ENCODE results near the gene PGGHG. TPM values are rescaled to one million over a fixed set of nuclear protein-coding genes. Genes with fewer than 3 reads are reported as not detected.

PGGHG gene
- polyA plus RNA-seq, 1 experiment, result 4.0 TPM

DNA sequence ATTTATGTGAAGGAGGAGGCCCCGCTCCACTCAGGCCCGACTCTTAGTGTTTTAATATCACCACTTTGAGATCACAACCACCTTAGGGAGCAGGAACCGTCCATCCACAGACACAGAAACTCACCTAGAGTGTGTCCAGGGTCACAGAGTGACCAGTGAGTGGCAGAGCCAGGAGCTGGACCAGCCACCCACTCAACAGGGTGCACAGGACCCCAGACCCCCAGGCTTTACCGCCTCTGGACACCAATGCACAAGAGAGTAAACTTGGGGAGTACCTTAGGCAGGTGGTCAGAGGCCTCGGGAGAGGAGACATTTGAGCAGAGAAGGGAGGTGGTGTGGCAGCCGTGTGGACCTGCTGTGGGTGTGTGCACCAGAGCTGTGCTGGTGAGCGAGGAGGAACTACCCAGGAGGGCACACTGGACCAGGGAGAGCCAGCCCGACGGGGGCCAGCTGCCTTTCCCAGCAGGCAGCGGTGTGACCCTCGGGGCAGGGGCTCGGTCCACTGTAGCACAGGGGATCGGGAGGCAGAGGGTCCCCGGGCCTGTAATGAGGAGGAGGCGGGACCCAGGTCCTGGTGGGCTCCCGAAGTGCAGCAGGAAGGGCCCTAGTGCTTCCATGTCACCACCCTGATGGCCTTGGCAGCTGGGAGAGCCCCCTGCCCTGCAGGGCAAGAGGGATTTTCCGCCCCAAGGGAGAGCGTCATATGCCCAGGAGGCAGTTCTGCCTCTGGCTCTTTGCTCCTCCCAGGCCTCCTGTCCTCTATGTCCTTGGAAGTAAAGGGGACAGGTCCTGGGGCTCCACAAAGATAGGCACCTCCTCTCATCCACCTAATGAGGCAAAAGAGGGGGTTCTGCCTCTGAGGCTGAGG, 18.2 kb upstream of the PGGHG start:
- Histone ChIP-seq H3K27ac (ENCODE audit: low read depth, low read length) (no peak overlapping the region), H3K9me3 (ENCODE audit: control insufficient read depth, insufficient read depth, low read length) (peaks cover 15% of the 10 kb centered on the region; the same call in 1 of the 2 replicates), H3K27me3 (ENCODE audit: control insufficient read depth, insufficient read depth, low read length) (peaks cover 29% of the 10 kb centered on the region), H3K4me3 (ENCODE audit: low read depth, low read length) (no peak overlapping the region)
- POLR2A ChIA-PET, result no interaction called here
- DNase-seq (ENCODE audit: low read depth, low spot score), result no peak
- CTCF ChIA-PET, result no interaction called here
- TF ChIP-seq, protein P1, sequence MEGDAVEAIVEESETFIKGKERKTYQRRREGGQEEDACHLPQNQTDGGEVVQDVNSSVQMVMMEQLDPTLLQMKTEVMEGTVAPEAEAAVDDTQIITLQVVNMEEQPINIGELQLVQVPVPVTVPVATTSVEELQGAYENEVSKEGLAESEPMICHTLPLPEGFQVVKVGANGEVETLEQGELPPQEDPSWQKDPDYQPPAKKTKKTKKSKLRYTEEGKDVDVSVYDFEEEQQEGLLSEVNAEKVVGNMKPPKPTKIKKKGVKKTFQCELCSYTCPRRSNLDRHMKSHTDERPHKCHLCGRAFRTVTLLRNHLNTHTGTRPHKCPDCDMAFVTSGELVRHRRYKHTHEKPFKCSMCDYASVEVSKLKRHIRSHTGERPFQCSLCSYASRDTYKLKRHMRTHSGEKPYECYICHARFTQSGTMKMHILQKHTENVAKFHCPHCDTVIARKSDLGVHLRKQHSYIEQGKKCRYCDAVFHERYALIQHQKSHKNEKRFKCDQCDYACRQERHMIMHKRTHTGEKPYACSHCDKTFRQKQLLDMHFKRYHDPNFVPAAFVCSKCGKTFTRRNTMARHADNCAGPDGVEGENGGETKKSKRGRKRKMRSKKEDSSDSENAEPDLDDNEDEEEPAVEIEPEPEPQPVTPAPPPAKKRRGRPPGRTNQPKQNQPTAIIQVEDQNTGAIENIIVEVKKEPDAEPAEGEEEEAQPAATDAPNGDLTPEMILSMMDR (IDR thresholded peaks at IDR 0.05; ENCODE audit: low read depth, low read length), result no peak

DNA sequence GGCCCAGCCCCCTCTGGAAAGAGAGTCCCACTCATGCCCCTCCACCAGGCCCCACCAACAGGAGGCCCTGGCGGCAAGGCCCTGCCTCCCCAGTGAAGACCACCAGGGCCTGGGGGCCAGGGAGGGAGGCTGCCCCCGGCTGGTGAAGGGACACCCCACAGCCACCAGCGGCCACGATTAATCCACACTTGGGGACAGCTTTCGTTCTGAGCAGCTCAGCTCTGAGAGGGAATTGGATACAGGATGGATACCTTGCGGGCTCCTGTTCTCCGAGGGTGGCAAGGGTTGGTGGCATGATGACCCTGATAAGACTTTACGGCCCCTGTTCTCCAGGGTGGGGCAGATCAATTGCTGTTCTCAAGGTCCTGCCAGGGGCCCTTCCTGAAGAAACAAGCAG, 17.6 kb upstream of the PGGHG start:
- DNase-seq (ENCODE audit: low read depth, low spot score), result no peak
- TF ChIP-seq, protein P1 (IDR thresholded peaks at IDR 0.05; ENCODE audit: low read depth, low read length), result no peak
- ChIA-PET POLR2A (interaction anchor here (0.6 kb wide), 1 partner anchor 12 kb away, joined by 3 read pairs; no protein-coding TSS in a partner anchor), CTCF (interaction anchor here (0.6 kb wide), 1 partner anchor 33 kb away, joined by 3 read pairs; no protein-coding TSS in a partner anchor)
- H3K27me3 ChIP-seq (ENCODE audit: control insufficient read depth, insufficient read depth, low read length), result peaks cover 29% of the 10 kb centered on the region
- H3K27ac ChIP-seq (ENCODE audit: low read depth, low read length), result no peak overlapping the region
- peaks cover 10% of the 10 kb centered on the region; the same call in 1 of the 2 replicates for H3K9me3 ChIP-seq (ENCODE audit: control insufficient read depth, insufficient read depth, low read length)
- no peak overlapping the region for H3K4me3 ChIP-seq (ENCODE audit: low read depth, low read length)

DNA sequence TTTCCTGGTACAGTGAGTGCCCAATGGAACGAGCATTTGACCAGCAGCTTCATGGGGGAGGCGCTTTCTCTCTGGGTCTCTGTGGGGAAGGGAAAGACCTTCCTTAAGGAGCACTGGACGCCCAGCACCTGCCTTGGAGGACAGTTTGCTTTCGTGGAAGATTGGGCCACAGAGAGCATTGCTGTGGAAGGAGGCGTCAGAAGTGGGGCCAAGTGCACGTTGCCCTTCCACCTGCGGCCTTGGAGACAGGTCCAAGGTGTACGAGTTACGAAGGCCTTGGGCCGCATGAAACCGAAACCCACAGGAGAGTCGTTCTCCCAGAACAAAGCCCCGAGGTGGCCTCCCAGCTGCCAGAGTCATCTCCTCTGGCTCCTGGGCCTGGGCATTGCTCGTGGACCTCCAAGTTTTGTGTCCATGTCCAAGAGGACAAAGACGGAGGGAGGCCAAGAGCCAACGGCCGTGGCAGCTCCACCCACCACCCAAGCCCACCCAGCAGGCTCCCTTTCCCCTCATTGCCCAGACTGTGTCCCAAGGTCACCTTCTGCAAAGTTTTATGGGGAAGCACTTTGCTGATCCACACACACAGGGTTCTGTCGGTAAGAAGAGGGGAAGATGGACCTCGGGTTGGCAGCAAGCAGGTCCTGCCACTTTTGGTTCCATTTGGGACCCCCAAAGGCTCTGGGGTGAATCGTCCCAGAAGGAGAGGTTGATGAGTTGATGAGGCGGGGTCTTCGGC, 16.6 kb upstream of the PGGHG start:
- ChIA-PET CTCF (interaction anchor here (0.6 kb wide), 1 partner anchor 32 kb away, joined by 3 read pairs; no protein-coding TSS in a partner anchor), POLR2A (interaction anchor here (0.6 kb wide), 1 partner anchor 11 kb away, joined by 3 read pairs; no protein-coding TSS in a partner anchor)
- no peak overlapping the region for H3K4me3 ChIP-seq (ENCODE audit: low read depth, low read length)

DNA sequence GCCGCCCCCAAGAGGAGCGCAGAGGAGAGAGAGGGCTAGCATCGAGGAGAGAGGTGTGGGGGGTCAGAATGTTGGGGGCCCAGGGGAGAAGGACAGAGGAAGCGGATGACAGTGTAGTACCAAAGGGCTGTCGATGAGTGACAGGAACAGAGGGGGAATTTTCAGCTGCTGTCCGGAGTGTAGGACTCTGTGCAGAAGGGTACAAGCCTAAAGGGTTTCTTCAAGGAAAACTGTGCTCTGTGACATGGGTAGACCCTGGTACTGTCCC, 16.1 kb upstream of the PGGHG start:
- Histone ChIP-seq H3K9me3 (ENCODE audit: control insufficient read depth, insufficient read depth, low read length) (peaks cover 6% of the 10 kb centered on the region; the same call in 1 of the 2 replicates), H3K27me3 (ENCODE audit: control insufficient read depth, insufficient read depth, low read length) (peaks cover 40% of the 10 kb centered on the region), H3K4me3 (ENCODE audit: low read depth, low read length) (no peak overlapping the region), H3K27ac (ENCODE audit: low read depth, low read length) (no peak overlapping the region)
- TF ChIP-seq, protein P1 (IDR thresholded peaks at IDR 0.05; ENCODE audit: low read depth, low read length), result no peak
- ChIA-PET CTCF (no interaction called here), POLR2A (no interaction called here)
- no peak for DNase-seq (ENCODE audit: low read depth, low spot score)

More for the DNA sequence above, 16.6 kb upstream of the PGGHG start:
- Histone ChIP-seq H3K27me3 (ENCODE audit: control insufficient read depth, insufficient read depth, low read length) (peaks cover 35% of the 10 kb centered on the region), H3K27ac (ENCODE audit: low read depth, low read length) (no peak overlapping the region), H3K9me3 (ENCODE audit: control insufficient read depth, insufficient read depth, low read length) (peaks cover 10% of the 10 kb centered on the region; the same call in 1 of the 2 replicates)
- no peak for DNase-seq (ENCODE audit: low read depth, low spot score)
- TF ChIP-seq, protein P1 (IDR thresholded peaks at IDR 0.05; ENCODE audit: low read depth, low read length), result no peak

All from AG04450 (cell line).